ENCODE measurements around the gene TBX18.

Gene TBX18

DNA sequence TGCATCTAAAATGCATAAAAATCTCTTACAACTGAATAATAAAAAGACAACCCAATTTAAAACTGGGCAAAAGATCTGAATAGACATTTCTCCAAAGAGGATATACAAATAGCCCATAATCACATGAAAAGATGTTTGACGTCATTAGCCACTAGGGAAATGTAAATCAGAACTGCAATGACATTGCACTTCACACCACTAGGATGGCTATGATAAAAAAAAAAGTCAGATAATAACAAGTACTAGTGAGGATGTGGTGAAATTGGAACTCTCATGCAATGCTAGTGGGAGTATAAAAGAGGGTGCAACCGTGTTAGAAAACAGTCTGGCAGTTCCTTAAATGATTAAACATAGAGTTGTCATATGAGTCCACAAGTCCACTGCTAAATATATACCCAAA lies 24.3 kb upstream of the TBX18 start:
- no peak overlapping the region for H3K9ac ChIP-seq (ENCODE audit: low read length)
- H3K27me3 ChIP-seq (ENCODE audit: control insufficient read depth, insufficient read depth, low read length), result no peaks in the 10 kb centered on the region
- no peaks in the 10 kb centered on the region for H3K36me3 ChIP-seq (ENCODE audit: control insufficient read depth, low read depth, low read length)
- no peak overlapping the region for H3K4me3 ChIP-seq (ENCODE audit: low read length)
- H3K9me3 ChIP-seq (ENCODE audit: control insufficient read depth, low read depth, low read length), result no peaks in the 10 kb centered on the region
- H3K27ac ChIP-seq (ENCODE audit: low read length), result no peak overlapping the region
- no peaks in the 10 kb centered on the region for H3K4me1 ChIP-seq (ENCODE audit: control insufficient read depth, low read depth, low read length)

DNA sequence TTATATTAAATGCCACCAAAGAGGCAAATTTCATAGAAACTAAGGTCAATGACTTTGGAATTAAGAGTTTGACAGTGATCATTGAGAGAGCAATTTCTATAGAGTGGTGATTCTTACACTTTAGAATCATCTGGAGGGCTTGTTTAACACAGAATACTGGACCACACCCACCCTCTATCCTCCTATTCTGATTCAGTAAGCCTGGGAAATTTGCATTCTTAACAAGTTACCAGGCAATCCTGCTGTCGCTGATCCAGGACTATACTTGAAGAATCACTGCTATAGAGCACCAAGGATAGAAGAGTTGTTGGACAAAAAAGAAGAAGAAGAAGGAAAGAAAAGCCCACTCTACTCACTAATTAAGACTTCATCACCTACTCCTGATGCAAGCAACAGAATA lies 21.3 kb upstream of the TBX18 start:
- Histone ChIP-seq H3K9ac (ENCODE audit: low read length) (no peak overlapping the region), H3K4me3 (ENCODE audit: low read length) (no peak overlapping the region), H3K27ac (ENCODE audit: low read length) (no peak overlapping the region), H3K9me3 (ENCODE audit: control insufficient read depth, low read depth, low read length) (no peaks in the 10 kb centered on the region), H3K36me3 (ENCODE audit: control insufficient read depth, low read depth, low read length) (no peaks in the 10 kb centered on the region), H3K4me1 (ENCODE audit: control insufficient read depth, low read depth, low read length) (no peaks in the 10 kb centered on the region), H3K27me3 (ENCODE audit: control insufficient read depth, insufficient read depth, low read length) (no peaks in the 10 kb centered on the region)

DNA sequence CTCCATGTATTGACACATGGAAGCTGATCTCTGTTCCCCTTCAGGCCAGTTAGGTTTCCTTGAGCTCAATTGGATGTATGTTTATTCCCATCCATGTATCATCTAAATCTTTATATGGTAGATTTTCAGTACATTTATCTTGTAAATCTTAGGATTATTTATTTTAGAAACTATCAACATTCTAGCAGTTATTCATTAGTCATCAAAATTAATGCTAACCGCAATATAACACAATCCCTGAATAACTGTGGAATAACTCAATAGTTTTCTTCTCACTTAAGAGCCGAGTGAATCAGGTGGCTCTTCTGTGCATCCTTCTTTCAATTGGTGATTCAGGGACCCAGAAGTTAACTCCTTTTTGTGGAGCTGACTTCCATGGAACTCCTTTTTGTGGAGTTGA lies 15.5 kb upstream of the TBX18 start:
- no peaks in the 10 kb centered on the region for H3K9me3 ChIP-seq (ENCODE audit: control insufficient read depth, low read depth, low read length)
- H3K4me3 ChIP-seq (ENCODE audit: low read length), result no peak overlapping the region
- no peak overlapping the region for H3K27ac ChIP-seq (ENCODE audit: low read length)
- no peak overlapping the region for H3K9ac ChIP-seq (ENCODE audit: low read length)
- H3K4me1 ChIP-seq (ENCODE audit: control insufficient read depth, low read depth, low read length), result no peaks in the 10 kb centered on the region
- H3K36me3 ChIP-seq (ENCODE audit: control insufficient read depth, low read depth, low read length), result no peaks in the 10 kb centered on the region
- H3K27me3 ChIP-seq (ENCODE audit: control insufficient read depth, insufficient read depth, low read length), result peaks cover 33% of the 10 kb centered on the region

- H3K9me3 ChIP-seq (ENCODE audit: control insufficient read depth, low read depth, low read length), result no peaks in the 10 kb centered on the region
Observed at GRCh38 chr6:84779380-84779779, 15.0 kb upstream of the TBX18 start.

DNA sequence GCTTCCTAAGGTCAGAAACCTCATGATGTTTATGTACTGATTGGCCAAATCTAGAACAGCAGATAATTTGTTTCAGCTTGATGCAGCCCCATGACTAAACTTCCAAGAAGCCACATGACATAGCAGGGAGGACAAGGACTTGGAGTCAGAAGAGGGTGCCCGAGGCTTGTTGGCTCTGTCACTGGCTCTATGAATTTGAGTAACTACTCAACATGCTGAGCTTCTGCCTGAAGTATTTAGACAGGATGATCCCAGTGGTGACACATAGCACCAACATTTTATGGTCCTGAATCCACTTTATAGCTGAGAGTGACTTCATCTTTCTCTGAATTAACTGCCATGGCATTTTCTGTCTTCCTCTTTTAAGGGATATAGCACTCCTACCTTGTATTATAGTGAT lies 13.5 kb upstream of the TBX18 start:
- Histone ChIP-seq H3K36me3 (ENCODE audit: control insufficient read depth, low read depth, low read length) (no peaks in the 10 kb centered on the region), H3K27ac (ENCODE audit: low read length) (no peak overlapping the region), H3K4me3 (ENCODE audit: low read length) (no peak overlapping the region), H3K9ac (ENCODE audit: low read length) (no peak overlapping the region), H3K27me3 (ENCODE audit: control insufficient read depth, insufficient read depth, low read length) (peaks cover 54% of the 10 kb centered on the region), H3K4me1 (ENCODE audit: control insufficient read depth, low read depth, low read length) (no peaks in the 10 kb centered on the region), H3K9me3 (ENCODE audit: control insufficient read depth, low read depth, low read length) (no peaks in the 10 kb centered on the region)

More at GRCh38 chr6:84779380-84779779, 15.0 kb upstream of the TBX18 start:
- Histone ChIP-seq H3K4me1 (ENCODE audit: control insufficient read depth, low read depth, low read length) (no peaks in the 10 kb centered on the region), H3K9ac (ENCODE audit: low read length) (no peak overlapping the region), H3K4me3 (ENCODE audit: low read length) (no peak overlapping the region), H3K36me3 (ENCODE audit: control insufficient read depth, low read depth, low read length) (no peaks in the 10 kb centered on the region), H3K27ac (ENCODE audit: low read length) (no peak overlapping the region), H3K27me3 (ENCODE audit: control insufficient read depth, insufficient read depth, low read length) (peaks cover 39% of the 10 kb centered on the region)

DNA sequence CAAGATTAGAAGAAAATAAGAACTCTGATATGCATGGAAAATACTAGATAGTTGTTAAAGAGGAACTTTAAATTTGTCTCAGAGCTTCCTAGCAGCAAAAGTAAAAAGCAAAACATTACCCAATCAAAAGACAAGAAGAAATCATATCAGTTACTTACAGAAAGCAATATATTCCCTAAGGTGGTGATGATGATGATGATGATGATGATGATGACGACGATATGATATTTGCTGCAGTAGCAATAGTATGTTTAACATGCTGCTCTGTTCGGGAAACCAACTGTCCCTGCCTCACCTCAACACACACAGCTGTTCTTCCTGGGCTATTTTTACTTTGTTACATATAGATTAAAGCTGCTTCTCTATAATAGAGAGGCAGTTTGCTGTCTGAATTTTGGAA lies 12.0 kb upstream of the TBX18 start:
- Histone ChIP-seq H3K4me1 (ENCODE audit: control insufficient read depth, low read depth, low read length) (no peaks in the 10 kb centered on the region), H3K36me3 (ENCODE audit: control insufficient read depth, low read depth, low read length) (no peaks in the 10 kb centered on the region), H3K27me3 (ENCODE audit: control insufficient read depth, insufficient read depth, low read length) (peaks cover 69% of the 10 kb centered on the region), H3K9ac (ENCODE audit: low read length) (no peak overlapping the region), H3K4me3 (ENCODE audit: low read length) (no peak overlapping the region), H3K27ac (ENCODE audit: low read length) (no peak overlapping the region), H3K9me3 (ENCODE audit: control insufficient read depth, low read depth, low read length) (no peaks in the 10 kb centered on the region)

DNA sequence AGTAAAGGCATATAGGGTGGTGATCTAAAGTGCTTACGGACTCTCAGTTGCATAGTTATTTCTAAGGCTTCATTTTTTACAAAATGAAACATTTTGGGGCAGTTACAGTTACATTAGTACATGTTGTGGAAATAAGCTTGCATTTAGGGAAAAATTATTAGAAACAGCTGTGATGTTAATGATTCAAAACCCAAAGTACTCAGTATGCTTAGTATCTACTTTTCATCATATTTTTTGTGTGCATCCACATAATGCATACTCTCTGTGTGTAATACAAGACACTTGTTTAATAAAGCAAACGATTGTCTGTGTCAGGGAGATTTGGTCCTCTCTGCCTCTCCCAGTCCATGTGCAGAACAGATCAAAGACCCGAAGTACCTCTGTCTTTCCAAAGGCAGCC lies 11.4 kb upstream of the TBX18 start:
- peaks cover 75% of the 10 kb centered on the region for H3K27me3 ChIP-seq (ENCODE audit: control insufficient read depth, insufficient read depth, low read length)
- no peak overlapping the region for H3K4me3 ChIP-seq (ENCODE audit: low read length)
- no peaks in the 10 kb centered on the region for H3K4me1 ChIP-seq (ENCODE audit: control insufficient read depth, low read depth, low read length)
- no peak overlapping the region for H3K9ac ChIP-seq (ENCODE audit: low read length)
- no peaks in the 10 kb centered on the region for H3K36me3 ChIP-seq (ENCODE audit: control insufficient read depth, low read depth, low read length)
- H3K9me3 ChIP-seq (ENCODE audit: control insufficient read depth, low read depth, low read length), result no peaks in the 10 kb centered on the region
- H3K27ac ChIP-seq (ENCODE audit: low read length), result no peak overlapping the region

DNA sequence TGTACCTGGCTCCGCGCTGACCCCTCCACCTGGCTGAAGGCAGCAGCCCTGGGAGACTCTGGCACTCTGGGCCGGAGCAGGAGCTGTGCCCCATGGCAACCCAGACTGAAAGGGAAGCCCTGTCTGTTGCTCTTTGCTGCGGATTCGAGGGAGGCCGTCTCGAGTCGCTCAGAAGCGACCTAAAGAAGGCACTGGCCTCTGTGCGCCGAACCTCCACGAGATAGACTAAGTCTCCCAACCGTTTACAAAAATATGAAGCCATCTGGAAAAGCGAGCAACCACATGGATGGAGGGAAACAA lies 10.5 kb upstream of the TBX18 start:
- no peak overlapping the region for H3K9ac ChIP-seq (ENCODE audit: low read length)
- H3K4me1 ChIP-seq (ENCODE audit: control insufficient read depth, low read depth, low read length), result no peaks in the 10 kb centered on the region
- no peak overlapping the region for H3K27ac ChIP-seq (ENCODE audit: low read length)
- H3K36me3 ChIP-seq (ENCODE audit: control insufficient read depth, low read depth, low read length), result no peaks in the 10 kb centered on the region
- H3K9me3 ChIP-seq (ENCODE audit: control insufficient read depth, low read depth, low read length), result no peaks in the 10 kb centered on the region
- peak overlapping the region; percentile 64 for H3K4me3 ChIP-seq (ENCODE audit: low read length)
- H3K27me3 ChIP-seq (ENCODE audit: control insufficient read depth, insufficient read depth, low read length), result peaks cover 83% of the 10 kb centered on the region

DNA sequence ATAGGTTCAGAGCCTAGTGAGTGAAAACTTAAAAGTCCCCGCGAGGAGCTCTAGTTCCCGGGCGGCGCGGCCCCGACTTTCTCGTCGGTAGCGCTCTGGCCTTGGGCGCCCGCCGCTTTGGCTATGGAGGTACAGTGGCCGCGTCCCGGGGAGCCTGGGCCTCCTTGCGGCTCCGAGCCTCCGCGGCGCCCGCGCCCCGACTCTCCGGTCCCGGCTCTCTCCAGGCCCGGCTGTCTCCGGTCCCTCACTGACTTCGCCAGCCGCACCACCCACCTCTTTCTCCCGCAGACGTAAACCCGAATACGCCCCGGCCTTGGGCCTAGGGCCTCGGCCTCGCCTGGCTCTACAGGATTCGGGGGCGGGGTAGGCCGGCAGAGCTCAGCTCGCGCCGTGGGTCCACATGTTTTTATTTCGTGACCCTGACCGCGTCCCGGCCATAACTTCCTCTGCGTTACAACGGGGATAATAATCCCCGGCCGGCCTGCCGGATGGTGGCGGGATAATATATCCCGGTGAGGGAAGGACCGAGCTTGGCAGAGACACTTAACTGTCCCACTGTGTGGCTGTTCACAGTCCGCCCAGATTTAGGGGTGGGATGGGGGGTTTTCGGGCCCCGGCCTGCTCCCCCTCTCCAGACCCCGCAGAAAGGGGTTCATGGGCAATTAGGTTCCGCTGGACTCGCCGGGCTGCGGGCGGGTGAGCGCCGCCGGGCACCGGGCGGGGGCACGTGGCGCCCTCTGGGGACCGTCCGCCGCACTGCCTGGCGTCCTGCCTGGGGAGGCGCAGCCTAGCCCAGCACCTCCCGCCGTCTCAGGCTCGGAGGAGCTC lies 10.0 kb upstream of the TBX18 start:
- Histone ChIP-seq H3K36me3 (ENCODE audit: control insufficient read depth, low read depth, low read length) (no peaks in the 10 kb centered on the region), H3K9ac (ENCODE audit: low read length) (no peak overlapping the region), H3K4me3 (ENCODE audit: low read length) (peak overlapping the region; percentile 64), H3K27me3 (ENCODE audit: control insufficient read depth, insufficient read depth, low read length) (peaks cover 89% of the 10 kb centered on the region), H3K9me3 (ENCODE audit: control insufficient read depth, low read depth, low read length) (no peaks in the 10 kb centered on the region), H3K27ac (ENCODE audit: low read length) (no peak overlapping the region), H3K4me1 (ENCODE audit: control insufficient read depth, low read depth, low read length) (no peaks in the 10 kb centered on the region)

DNA sequence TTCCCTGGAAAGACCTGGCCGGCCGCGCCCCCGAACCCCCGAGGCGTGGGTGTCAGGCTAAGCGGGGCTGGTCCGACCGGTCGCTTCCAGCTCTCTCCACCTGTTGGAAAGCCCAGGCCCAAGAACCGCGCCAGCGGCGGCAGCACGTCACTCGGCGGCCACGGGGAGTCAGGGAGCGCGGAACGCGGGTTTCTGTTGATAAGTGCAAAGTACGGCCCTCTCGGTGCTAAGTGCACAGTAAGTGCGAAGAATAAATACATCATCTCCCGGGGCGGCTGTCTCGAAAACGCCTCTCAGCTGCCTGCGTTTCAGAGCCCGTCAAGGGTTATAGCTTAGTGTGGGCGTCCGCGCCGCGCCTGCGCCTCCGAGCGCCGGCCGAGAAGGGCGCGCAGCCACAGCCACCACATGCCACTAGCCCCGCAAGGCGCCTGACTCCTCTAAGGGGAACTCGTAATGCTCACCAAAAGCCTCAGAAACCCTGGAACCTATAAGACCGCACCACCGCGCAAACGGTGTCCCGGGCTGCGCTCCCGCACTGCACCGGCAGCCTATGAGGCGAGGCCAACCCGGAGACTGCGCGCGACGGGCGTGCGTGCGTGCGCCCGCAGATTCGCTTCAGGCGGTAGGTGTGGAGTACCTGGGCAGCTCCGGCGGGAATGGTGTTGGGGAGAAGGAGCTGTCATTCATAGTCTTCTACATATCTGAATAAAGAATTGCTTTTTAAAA lies 9.2 kb upstream of the TBX18 start:
- peak overlapping the region; percentile 64 for H3K4me3 ChIP-seq (ENCODE audit: low read length)
- H3K27me3 ChIP-seq (ENCODE audit: control insufficient read depth, insufficient read depth, low read length), result peaks cover 97% of the 10 kb centered on the region
- H3K4me1 ChIP-seq (ENCODE audit: control insufficient read depth, low read depth, low read length), result peaks cover 2% of the 10 kb centered on the region
- no peak overlapping the region for H3K9ac ChIP-seq (ENCODE audit: low read length)
- no peaks in the 10 kb centered on the region for H3K36me3 ChIP-seq (ENCODE audit: control insufficient read depth, low read depth, low read length)
- H3K27ac ChIP-seq (ENCODE audit: low read length), result no peak overlapping the region
- H3K9me3 ChIP-seq (ENCODE audit: control insufficient read depth, low read depth, low read length), result no peaks in the 10 kb centered on the region

DNA sequence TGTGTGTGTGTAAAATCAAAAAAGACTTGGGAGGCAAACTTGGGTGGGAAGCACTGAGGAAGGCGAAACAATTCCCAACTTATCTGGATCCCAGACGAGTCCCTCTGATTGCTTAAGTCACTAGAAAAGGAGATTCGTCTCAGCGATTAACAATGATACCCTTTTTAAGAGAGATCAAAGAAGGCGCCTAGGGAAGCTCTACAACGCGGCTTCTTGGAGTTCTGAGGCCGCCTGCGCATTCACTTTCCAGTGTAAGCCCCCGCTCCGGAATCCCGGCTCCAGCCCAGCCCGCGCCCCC lies 8.7 kb upstream of the TBX18 start:
- Histone ChIP-seq H3K9ac (ENCODE audit: low read length) (no peak overlapping the region), H3K9me3 (ENCODE audit: control insufficient read depth, low read depth, low read length) (no peaks in the 10 kb centered on the region), H3K36me3 (ENCODE audit: control insufficient read depth, low read depth, low read length) (no peaks in the 10 kb centered on the region), H3K27ac (ENCODE audit: low read length) (no peak overlapping the region), H3K4me3 (ENCODE audit: low read length) (peak overlapping the region; percentile 64), H3K4me1 (ENCODE audit: control insufficient read depth, low read depth, low read length) (peaks cover 5% of the 10 kb centered on the region), H3K27me3 (ENCODE audit: control insufficient read depth, insufficient read depth, low read length) (peaks cover 100% of the 10 kb centered on the region)
